ENCODE data around the gene VASN.

- no peak for TF ChIP-seq CTCF (IDR thresholded peaks at IDR 0.05)
- TF ChIP-seq POLR2A (IDR thresholded peaks at IDR 0.05), result no peak
Observed at GRCh38 chr16:4386951-4387565, 15.4 kb downstream of the VASN start.
